Measurements from ENCODE around the gene WDR72.
"Not testable (repeated sequence)": the region's sequence is repeated elsewhere in the genome, so short reads cannot be mapped to it uniquely, and the experiment has no call there.

Gene WDR72

GRCh38 chr15:53549697-53550305, 209.7 kb downstream of the WDR72 start:
- no peak overlapping the region for H3K9ac ChIP-seq (ENCODE audit: low read length)
- H3K27me3 ChIP-seq (ENCODE audit: control insufficient read depth, insufficient read depth, low read length): no peaks in the 10 kb centered on the region
- no peaks in the 10 kb centered on the region for H3K9me3 ChIP-seq (ENCODE audit: control insufficient read depth, low read depth, low read length)
- H3K4me3 ChIP-seq (ENCODE audit: low read length): no peak overlapping the region
- no peak overlapping the region for H3K27ac ChIP-seq (ENCODE audit: low read length)
- no peaks in the 10 kb centered on the region for H3K36me3 ChIP-seq (ENCODE audit: control insufficient read depth, low read depth, low read length)
- peaks cover 13% of the 10 kb centered on the region for H3K4me1 ChIP-seq (ENCODE audit: control insufficient read depth, low read depth, low read length)

GRCh38 chr15:53548236-53548635, 211.2 kb downstream of the WDR72 start:
- Histone ChIP-seq H3K9me3 (ENCODE audit: control insufficient read depth, low read depth, low read length) (no peaks in the 10 kb centered on the region), H3K27ac (ENCODE audit: low read length) (no peak overlapping the region), H3K9ac (ENCODE audit: low read length) (no peak overlapping the region), H3K36me3 (ENCODE audit: control insufficient read depth, low read depth, low read length) (no peaks in the 10 kb centered on the region), H3K4me3 (ENCODE audit: low read length) (no peak overlapping the region), H3K4me1 (ENCODE audit: control insufficient read depth, low read depth, low read length) (peaks cover 13% of the 10 kb centered on the region), H3K27me3 (ENCODE audit: control insufficient read depth, insufficient read depth, low read length) (no peaks in the 10 kb centered on the region)

GRCh38 chr15:53540626-53541300, 218.7 kb downstream of the WDR72 start:
- H3K4me3 ChIP-seq (ENCODE audit: low read length); H3K36me3 ChIP-seq (ENCODE audit: control insufficient read depth, low read depth, low read length); H3K9ac ChIP-seq (ENCODE audit: low read length); H3K27ac ChIP-seq (ENCODE audit: low read length); H3K27me3 ChIP-seq (ENCODE audit: control insufficient read depth, insufficient read depth, low read length); H3K9me3 ChIP-seq (ENCODE audit: control insufficient read depth, low read depth, low read length); H3K4me1 ChIP-seq (ENCODE audit: control insufficient read depth, low read depth, low read length): not testable (repeated sequence)

GRCh38 chr15:53539878-53540277, 219.6 kb downstream of the WDR72 start:
- no peaks in the 10 kb centered on the region for H3K9me3 ChIP-seq (ENCODE audit: control insufficient read depth, low read depth, low read length)
- no peaks in the 10 kb centered on the region for H3K36me3 ChIP-seq (ENCODE audit: control insufficient read depth, low read depth, low read length)
- no peak overlapping the region for H3K4me3 ChIP-seq (ENCODE audit: low read length)
- H3K9ac ChIP-seq (ENCODE audit: low read length): no peak overlapping the region
- H3K27me3 ChIP-seq (ENCODE audit: control insufficient read depth, insufficient read depth, low read length): no peaks in the 10 kb centered on the region
- no peaks in the 10 kb centered on the region for H3K4me1 ChIP-seq (ENCODE audit: control insufficient read depth, low read depth, low read length)
- no peak overlapping the region for H3K27ac ChIP-seq (ENCODE audit: low read length)

GRCh38 chr15:53536479-53537120, 222.9 kb downstream of the WDR72 start:
- no peak overlapping the region for H3K27ac ChIP-seq (ENCODE audit: low read length)
- no peak overlapping the region for H3K9ac ChIP-seq (ENCODE audit: low read length)
- no peak overlapping the region for H3K4me3 ChIP-seq (ENCODE audit: low read length)
- H3K4me1 ChIP-seq (ENCODE audit: control insufficient read depth, low read depth, low read length): no peaks in the 10 kb centered on the region
- H3K36me3 ChIP-seq (ENCODE audit: control insufficient read depth, low read depth, low read length): no peaks in the 10 kb centered on the region
- no peaks in the 10 kb centered on the region for H3K9me3 ChIP-seq (ENCODE audit: control insufficient read depth, low read depth, low read length)
- H3K27me3 ChIP-seq (ENCODE audit: control insufficient read depth, insufficient read depth, low read length): no peaks in the 10 kb centered on the region

- Histone ChIP-seq H3K4me1 (ENCODE audit: control insufficient read depth, low read depth, low read length) (no peaks in the 10 kb centered on the region), H3K27me3 (ENCODE audit: control insufficient read depth, insufficient read depth, low read length) (no peaks in the 10 kb centered on the region), H3K9me3 (ENCODE audit: control insufficient read depth, low read depth, low read length) (no peaks in the 10 kb centered on the region), H3K9ac (ENCODE audit: low read length) (no peak overlapping the region), H3K4me3 (ENCODE audit: low read length) (no peak overlapping the region), H3K27ac (ENCODE audit: low read length) (no peak overlapping the region), H3K36me3 (ENCODE audit: control insufficient read depth, low read depth, low read length) (no peaks in the 10 kb centered on the region)
These were observed 223.6 kb downstream of the WDR72 start for GRCh38 chr15:53535886-53536285.

- H3K27me3 ChIP-seq (ENCODE audit: control insufficient read depth, insufficient read depth, low read length): no peaks in the 10 kb centered on the region
- H3K9me3 ChIP-seq (ENCODE audit: control insufficient read depth, low read depth, low read length): no peaks in the 10 kb centered on the region
- H3K4me1 ChIP-seq (ENCODE audit: control insufficient read depth, low read depth, low read length): no peaks in the 10 kb centered on the region
- no peak overlapping the region for H3K4me3 ChIP-seq (ENCODE audit: low read length)
- no peak overlapping the region for H3K27ac ChIP-seq (ENCODE audit: low read length)
- H3K36me3 ChIP-seq (ENCODE audit: control insufficient read depth, low read depth, low read length): no peaks in the 10 kb centered on the region
- H3K9ac ChIP-seq (ENCODE audit: low read length): no peak overlapping the region
These were observed 225.2 kb downstream of the WDR72 start for GRCh38 chr15:53534105-53534839.

- no peaks in the 10 kb centered on the region for H3K4me1 ChIP-seq (ENCODE audit: control insufficient read depth, low read depth, low read length)
- no peak overlapping the region for H3K27ac ChIP-seq (ENCODE audit: low read length)
These were observed 228.7 kb downstream of the WDR72 start for GRCh38 chr15:53530761-53531160.

GRCh38 chr15:53527996-53528395, 231.5 kb downstream of the WDR72 start:
- H3K36me3 ChIP-seq (ENCODE audit: control insufficient read depth, low read depth, low read length): no peaks in the 10 kb centered on the region

More at GRCh38 chr15:53530761-53531160, 228.7 kb downstream of the WDR72 start:
- H3K36me3 ChIP-seq (ENCODE audit: control insufficient read depth, low read depth, low read length): no peaks in the 10 kb centered on the region
- H3K9ac ChIP-seq (ENCODE audit: low read length): no peak overlapping the region
- H3K4me3 ChIP-seq (ENCODE audit: low read length): no peak overlapping the region
- no peaks in the 10 kb centered on the region for H3K27me3 ChIP-seq (ENCODE audit: control insufficient read depth, insufficient read depth, low read length)
- no peaks in the 10 kb centered on the region for H3K9me3 ChIP-seq (ENCODE audit: control insufficient read depth, low read depth, low read length)

GRCh38 chr15:53525894-53526293, 233.6 kb downstream of the WDR72 start:
- Histone ChIP-seq H3K4me1 (ENCODE audit: control insufficient read depth, low read depth, low read length) (peaks cover 11% of the 10 kb centered on the region), H3K36me3 (ENCODE audit: control insufficient read depth, low read depth, low read length) (no peaks in the 10 kb centered on the region), H3K9me3 (ENCODE audit: control insufficient read depth, low read depth, low read length) (no peaks in the 10 kb centered on the region), H3K27me3 (ENCODE audit: control insufficient read depth, insufficient read depth, low read length) (no peaks in the 10 kb centered on the region), H3K9ac (ENCODE audit: low read length) (no peak overlapping the region), H3K4me3 (ENCODE audit: low read length) (no peak overlapping the region), H3K27ac (ENCODE audit: low read length) (no peak overlapping the region)

More at GRCh38 chr15:53527996-53528395, 231.5 kb downstream of the WDR72 start:
- H3K9ac ChIP-seq (ENCODE audit: low read length): no peak overlapping the region
- H3K4me3 ChIP-seq (ENCODE audit: low read length): no peak overlapping the region
- H3K9me3 ChIP-seq (ENCODE audit: control insufficient read depth, low read depth, low read length): no peaks in the 10 kb centered on the region
- no peaks in the 10 kb centered on the region for H3K27me3 ChIP-seq (ENCODE audit: control insufficient read depth, insufficient read depth, low read length)
- H3K27ac ChIP-seq (ENCODE audit: low read length): no peak overlapping the region
- peaks cover 2% of the 10 kb centered on the region for H3K4me1 ChIP-seq (ENCODE audit: control insufficient read depth, low read depth, low read length)

- H3K9me3 ChIP-seq (ENCODE audit: control insufficient read depth, low read depth, low read length): no peaks in the 10 kb centered on the region
- no peak overlapping the region for H3K9ac ChIP-seq (ENCODE audit: low read length)
- H3K27me3 ChIP-seq (ENCODE audit: control insufficient read depth, insufficient read depth, low read length): no peaks in the 10 kb centered on the region
- H3K4me3 ChIP-seq (ENCODE audit: low read length): no peak overlapping the region
- peaks cover 11% of the 10 kb centered on the region for H3K4me1 ChIP-seq (ENCODE audit: control insufficient read depth, low read depth, low read length)
- H3K36me3 ChIP-seq (ENCODE audit: control insufficient read depth, low read depth, low read length): no peaks in the 10 kb centered on the region
- no peak overlapping the region for H3K27ac ChIP-seq (ENCODE audit: low read length)
These were observed 236.5 kb downstream of the WDR72 start for GRCh38 chr15:53522991-53523390.

Measured in iPS-18a (cell line).